ENCODE results near the gene MINPP1. TPM values are rescaled to one million over a fixed set of nuclear protein-coding genes. Genes with fewer than 3 reads are reported as not detected.

MINPP1 gene
- total and polyA plus RNA-seq, 9 donors, result 12.1 to 20.6 (median 16.5) TPM

Other genes starting within 250 kb of the MINPP1 start
- gene NUTM2D, start 147.1 kb upstream of the MINPP1 start, total RNA-seq, result 5.7 TPM
- gene NUTM2D, start 147.1 kb upstream of the MINPP1 start, polyA plus RNA-seq (ENCODE audit: insufficient read depth in 1 of 8, insufficient read length in 8 of 8, low replicate concordance in 1 of 8), result 1 to 10 TPM; 5.8 to 8.8 (median 7.6) TPM
- 10.9 TPM for gene PAPSS2, start 155.0 kb downstream of the MINPP1 start, total RNA-seq
- 10 to 100 TPM in 4 of 8 donors, 1 to 10 TPM in 4; 5.8 to 14.5 (median 9.9) TPM for gene PAPSS2, start 155.0 kb downstream of the MINPP1 start, polyA plus RNA-seq (ENCODE audit: insufficient read depth in 1 of 8, insufficient read length in 8 of 8, low replicate concordance in 1 of 8)